Right lobe of liver (tissue), 6 donors: ENCODE measurements around the gene EVL. TPM values are rescaled to one million over a fixed set of nuclear protein-coding genes. Genes with fewer than 3 reads are reported as not detected.

ENCODE experiments used
- ATAC-seq, 4 donors: fragments of 200-7000 bp; cut with Tn5 transposase; one replicate each; pipeline ENCODE4 v1.9.1; 2020; ENCODE audit warnings: mild to moderate bottlenecking in 4 of 4, moderate library complexity in 4 of 4
- DNase-seq, 3 donors: peaks; one replicate each; pipeline ENCODE4 v3.0.0-alpha.2; 2020
- H3K27ac ChIP-seq, 3 donors: fragments of 200-600 bp; one replicate each; pipeline ENCODE4 v1.8.0; 2022
- H3K27me3 ChIP-seq, 2 donors: fragments of 200-600 bp; one replicate each; pipeline ENCODE4 v1.8.0; 2022
- H3K36me3 ChIP-seq, 4 donors: fragments of 200-600 bp; sonication (generic) in 1 of 4; one replicate each; pipeline versions ENCODE4 v1.5.1 to v1.8.0; 2017 to 2022; ENCODE audit warnings: control low read depth in 1 of 4
- H3K4me1 ChIP-seq, 4 donors: fragments of 200-600 bp; sonication (generic) in 1 of 4; one replicate each; pipeline versions ENCODE4 v1.5.1 to v1.8.0; 2017 to 2022; ENCODE audit warnings: control low read depth in 1 of 4
- H3K4me3 ChIP-seq, 3 donors: fragments of 200-600 bp; one replicate each; pipeline ENCODE4 v1.8.0; 2022
- H3K9me3 ChIP-seq, 4 donors: fragments of 200-600 bp; sonication (generic) in 1 of 4; one replicate each; pipeline versions ENCODE4 v1.5.1 to v1.8.0; 2017 to 2022; ENCODE audit warnings: control low read depth in 1 of 4
- POLR2A ChIP-seq: fragments of 450-650 bp; IDR thresholded peaks from one replicate; pipeline ENCODE4 v1.6.1; 2017; ENCODE audit warnings: antibody characterized with exemption, mild to moderate bottlenecking
- WGBS: methylation state at CpG from one replicate; pipeline ENCODE4 v1.1.6; 2018; ENCODE audit warnings: low coverage, low lambda C conversion rate; ENCODE audit not compliant: insufficient coverage; ENCODE audit errors: missing lambda C conversion rate; 5-methylcytosine and 5-hydroxymethylcytosine counted together
- intact Hi-C, 2 donors: fragments of 100-400 bp; cut with DNase I; formaldehyde crosslinking; loops; one replicate each; pipeline versions ENCODE4 v1.11.2 to v1.14.1; 2022
- total RNA-seq, 6 experiments: library from RNA; depleted of rRNA in 2 of 6; stranded (reverse); fragments of >200 nt in 2 of 6; fragmentation: NEBNext Ultra II Directional in 3 of 6; extraction: Animal tissue kit (Norgen Biotek cat#: 25700) in 3 of 6; gene quantifications; one replicate each; pipeline versions ENCODE4 v1.1.0 to v1.2.4, GENCODE V29; 2016 to 2023
- TF ChIP-seq, protein P1 (sequence below), 4 donors: fragments of 200-600 bp in 3 of 4; fragments of 450-650 bp in 1 of 4; IDR thresholded peaks; one replicate each; pipeline versions ENCODE4 v1.5.1 to v1.8.0; 2016 to 2022; ENCODE audit warnings: antibody characterized with exemption in 4 of 4, mild to moderate bottlenecking in 2 of 4
- donor health status: DM: no; HTN: yes; CAD: no.
- donor health status: DM: no; HTN: no; CAD: no.
- donor health status: DM: no; HTN: no; CAD: no.
- donor health status: DM: no; HTN: yes; CAD: no.
- donor health status: DM: no; HTN: yes; CAD: no.

The EVL gene
- total RNA-seq, 6 experiments from 2014 or later, result 23.6 to 162 (median 68.4) TPM

DNA sequence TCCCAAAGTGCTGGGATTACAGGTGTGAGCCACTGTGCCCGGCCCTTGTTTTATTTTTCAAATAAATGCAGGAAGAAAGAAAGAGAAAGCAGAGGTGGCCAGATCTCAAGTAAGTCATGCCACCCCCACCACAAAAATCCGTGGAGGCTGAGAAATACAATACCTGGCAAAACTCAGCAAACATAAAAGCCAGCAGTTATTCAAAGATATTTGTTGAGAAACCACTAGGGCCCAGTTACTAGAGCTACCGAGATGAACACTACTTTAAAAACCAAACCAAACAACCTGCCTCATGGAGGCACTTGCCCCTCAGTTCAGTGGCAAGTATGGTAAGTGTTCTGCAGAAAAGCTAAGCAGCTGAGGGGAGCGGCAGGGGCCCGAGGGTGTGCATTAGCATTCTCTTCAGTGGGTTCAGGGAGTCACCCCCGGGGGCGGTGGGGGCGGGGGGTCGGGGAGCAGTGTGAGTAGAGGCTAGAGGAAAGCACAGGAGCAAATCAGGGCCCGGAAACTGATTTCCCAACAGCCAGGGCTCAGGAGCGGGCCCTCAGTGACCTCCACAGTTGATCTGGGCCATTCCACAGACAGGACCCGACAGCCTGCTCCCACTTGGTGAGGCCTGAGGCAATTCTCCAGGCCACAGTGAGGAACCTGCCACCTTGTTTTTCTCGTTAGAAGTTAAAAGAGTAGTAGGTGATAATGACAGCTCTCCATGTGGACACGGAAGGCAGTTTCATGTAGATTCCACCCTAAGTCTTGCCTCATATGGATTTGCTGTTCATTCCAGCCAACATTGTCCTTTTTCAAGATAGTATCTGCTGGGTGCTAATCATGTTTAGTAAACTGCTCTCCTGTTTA is 8.6 kb downstream of the EVL start:
- Histone ChIP-seq H3K4me1 (peaks cover 0 to 9% (median 0%) of the 10 kb centered on the region in 4 donors), H3K4me3 (no peak overlapping the region), H3K27me3 (no peaks in the 10 kb centered on the region), H3K36me3 (no peaks in the 10 kb centered on the region), H3K9me3 (no peaks in the 10 kb centered on the region), H3K27ac (no peak overlapping the region)
- DNase-seq (no peak), ATAC-seq (no peak)
- WGBS, result 61% methylated on average over 8 of the region's 14 CpGs
- intact Hi-C loops, result no loop called here
- no peak for TF ChIP-seq POLR2A
- TF ChIP-seq, protein P1, sequence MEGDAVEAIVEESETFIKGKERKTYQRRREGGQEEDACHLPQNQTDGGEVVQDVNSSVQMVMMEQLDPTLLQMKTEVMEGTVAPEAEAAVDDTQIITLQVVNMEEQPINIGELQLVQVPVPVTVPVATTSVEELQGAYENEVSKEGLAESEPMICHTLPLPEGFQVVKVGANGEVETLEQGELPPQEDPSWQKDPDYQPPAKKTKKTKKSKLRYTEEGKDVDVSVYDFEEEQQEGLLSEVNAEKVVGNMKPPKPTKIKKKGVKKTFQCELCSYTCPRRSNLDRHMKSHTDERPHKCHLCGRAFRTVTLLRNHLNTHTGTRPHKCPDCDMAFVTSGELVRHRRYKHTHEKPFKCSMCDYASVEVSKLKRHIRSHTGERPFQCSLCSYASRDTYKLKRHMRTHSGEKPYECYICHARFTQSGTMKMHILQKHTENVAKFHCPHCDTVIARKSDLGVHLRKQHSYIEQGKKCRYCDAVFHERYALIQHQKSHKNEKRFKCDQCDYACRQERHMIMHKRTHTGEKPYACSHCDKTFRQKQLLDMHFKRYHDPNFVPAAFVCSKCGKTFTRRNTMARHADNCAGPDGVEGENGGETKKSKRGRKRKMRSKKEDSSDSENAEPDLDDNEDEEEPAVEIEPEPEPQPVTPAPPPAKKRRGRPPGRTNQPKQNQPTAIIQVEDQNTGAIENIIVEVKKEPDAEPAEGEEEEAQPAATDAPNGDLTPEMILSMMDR (IDR thresholded peaks at IDR 0.05), result no peak

DNA sequence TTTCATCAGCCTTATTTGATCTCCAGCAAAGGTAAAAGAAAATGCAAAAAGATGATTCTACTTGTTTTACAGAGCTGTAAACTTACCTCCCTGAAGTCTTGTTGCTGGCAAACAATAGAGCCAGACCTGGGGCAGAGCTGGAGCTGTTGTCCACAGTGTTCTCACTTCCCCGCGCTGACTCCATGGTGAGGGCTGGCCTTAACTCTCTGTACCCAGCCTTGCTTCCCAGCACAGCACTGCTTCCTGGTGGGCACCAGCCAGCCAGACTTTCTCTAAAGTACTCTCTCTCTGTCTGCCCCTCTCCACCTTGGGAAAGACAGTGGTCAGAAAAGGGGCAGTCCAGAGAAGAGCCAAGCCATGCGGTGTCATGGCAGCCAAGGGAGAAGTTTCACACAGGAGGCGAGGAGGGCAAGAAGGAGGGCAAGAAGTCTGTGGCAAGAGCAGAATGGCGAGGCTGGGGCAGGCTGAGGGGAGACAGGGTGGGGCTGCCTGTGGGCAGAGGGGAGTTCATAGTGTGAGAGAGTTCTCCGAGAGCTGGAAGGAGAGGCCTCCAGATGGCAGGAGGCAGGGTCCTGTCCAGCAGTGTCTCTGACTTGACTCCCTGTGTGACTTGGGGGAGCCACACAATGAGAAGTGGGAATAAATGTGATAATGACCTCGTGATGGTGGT is 9.3 kb downstream of the EVL start:
- TF ChIP-seq, protein P1 (IDR thresholded peaks at IDR 0.05), result no peak
- no peak for TF ChIP-seq POLR2A

DNA sequence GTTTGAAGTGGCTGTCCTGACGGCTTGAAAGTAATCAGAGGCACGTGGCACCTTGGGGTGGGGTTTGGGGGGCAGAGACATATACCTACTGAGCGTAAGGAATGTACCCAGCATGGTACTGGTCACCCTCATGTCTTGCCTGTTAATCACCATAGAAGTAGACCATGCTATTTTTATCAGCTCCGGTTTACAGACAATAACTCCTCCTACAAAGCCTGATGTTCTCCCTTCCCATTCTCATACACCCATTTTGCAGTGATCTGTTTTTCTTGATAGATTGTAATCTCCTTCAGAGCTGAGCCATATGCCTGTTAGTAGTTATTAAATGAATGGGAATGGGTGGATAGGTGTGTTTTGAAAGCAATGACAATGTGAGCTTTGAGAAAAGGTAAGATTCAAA is 10.5 kb downstream of the EVL start:
- DNase-seq, result no peak
- H3K4me1 ChIP-seq, result peaks cover 0 to 9% (median 0%) of the 10 kb centered on the region in 4 donors

More for the DNA sequence above, 9.3 kb downstream of the EVL start:
- WGBS, result 85% methylated on average over 6 of the region's 7 CpGs
- ATAC-seq, result no peak
- Histone ChIP-seq H3K9me3 (no peaks in the 10 kb centered on the region), H3K36me3 (no peaks in the 10 kb centered on the region), H3K4me1 (peaks cover 0 to 9% (median 0%) of the 10 kb centered on the region in 4 donors), H3K27me3 (no peaks in the 10 kb centered on the region), H3K27ac (no peak overlapping the region), H3K4me3 (no peak overlapping the region)
- intact Hi-C loops, result no loop called here
- DNase-seq, result no peak

DNA sequence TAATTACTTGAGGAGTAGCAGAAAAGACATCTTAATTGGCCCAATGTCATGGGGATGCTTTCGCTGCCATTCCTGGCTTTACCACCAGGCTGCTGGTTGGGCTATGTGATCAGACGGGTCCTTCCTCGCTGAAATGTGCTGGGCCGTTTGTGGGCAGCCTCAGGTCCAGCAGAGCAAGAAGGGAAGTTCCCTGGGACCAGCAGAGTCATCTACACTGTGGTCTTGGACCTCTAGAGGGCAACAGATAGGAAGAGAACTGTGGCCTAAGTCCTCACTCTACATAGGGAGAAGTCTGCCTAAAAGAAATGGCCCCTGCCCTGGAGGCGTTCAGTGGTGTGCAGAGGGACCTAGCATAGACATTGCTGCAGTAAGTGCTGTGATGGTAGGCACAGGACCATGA is 10.9 kb downstream of the EVL start:
- Histone ChIP-seq H3K9me3 (no peaks in the 10 kb centered on the region), H3K4me1 (peaks cover 0 to 9% (median 0%) of the 10 kb centered on the region in 4 donors)
- DNase-seq, result no peak

More for the DNA sequence above, 10.5 kb downstream of the EVL start:
- TF ChIP-seq POLR2A, result no peak
- TF ChIP-seq, protein P1 (IDR thresholded peaks at IDR 0.05), result no peak
- no peaks in the 10 kb centered on the region for H3K36me3 ChIP-seq
- H3K27ac ChIP-seq, result no peak overlapping the region
- WGBS, result 38% methylated on average over 2 of the region's 4 CpGs
- no peak overlapping the region for H3K4me3 ChIP-seq
- intact Hi-C loops, result no loop called here
- no peaks in the 10 kb centered on the region for H3K9me3 ChIP-seq
- no peak for ATAC-seq
- H3K27me3 ChIP-seq, result no peaks in the 10 kb centered on the region

More for the DNA sequence above, 10.9 kb downstream of the EVL start:
- TF ChIP-seq, protein P1 (IDR thresholded peaks at IDR 0.05), result peak in 2 of 4 donors; percentile 7 to 8
- TF ChIP-seq POLR2A, result no peak
- Histone ChIP-seq H3K36me3 (no peaks in the 10 kb centered on the region), H3K27me3 (no peaks in the 10 kb centered on the region), H3K4me3 (no peak overlapping the region), H3K27ac (no peak overlapping the region)
- intact Hi-C loops, result no loop called here
- peak; percentile 41 to 66 (median 58) for ATAC-seq
- WGBS, result 50% methylated on average over 1 of the region's 5 CpGs
